Spleen (tissue), 7 donors: ENCODE data around the gene ERVK3-1.

ENCODE experiments used
- CTCF ChIP-seq, 11 experiments: fragments of 200-600 bp in 7 of 11; fragments of 450-650 bp in 4 of 11; sonication (generic) in 4 of 11; IDR thresholded peaks in 8 of 11; conservative IDR thresholded peaks in 3 of 11; 1 replicate in 7 of 11; 2 replicates in 4 of 11; pipeline versions ENCODE4 v1.4.0 to v1.8.0; 2016 to 2021; ENCODE audit warnings: antibody characterized with exemption in 11 of 11, inconsistent platforms in 4 of 11, mild to moderate bottlenecking in 1 of 11
- POLR2A ChIP-seq, 3 donors: fragments of 450-650 bp; IDR thresholded peaks; one replicate each; pipeline ENCODE4 v1.5.1; 2017; ENCODE audit warnings: antibody characterized with exemption in 3 of 3, mild to moderate bottlenecking in 1 of 3
- donor health status: DM: no; HTN: no; CAD: no; lungs with moderate emphysema.
- donor health status: DM: no; HTN: no; CAD: no.
- donor health status: DM: no; HTN: no; CAD: no.

- TF ChIP-seq POLR2A (IDR thresholded peaks at IDR 0.05) = no peak
- no peak for TF ChIP-seq CTCF (IDR thresholded peaks at IDR 0.05 in 8 of 11, conservative IDR thresholded peaks at IDR 0.05 in 3 of 11)
These were observed 13.1 kb downstream of the ERVK3-1 start for GRCh38 chr19:58318297-58318696.
